Stimulated activated naive CD8-positive, alpha-beta T cell treated with anti-CD3 and anti-CD28 coated beads, Interleukin-15, Interleukin-2, amounts not matched to agents 100 ng/mL and 50 ng/mL, for 24 hours (primary cell): Measurements from ENCODE around the gene HPD.
"Not testable (repeated sequence)": the region's sequence is repeated elsewhere in the genome, so short reads cannot be mapped to it uniquely, and the experiment has no call there.

ENCODE experiments used
- H3K27ac Mint-ChIP-seq: one replicate; pipeline ENCODE4 v1.8.0; 2021; ENCODE audit warnings: mild to moderate bottlenecking, mixed read lengths
- H3K27me3 Mint-ChIP-seq: one replicate; pipeline ENCODE4 v1.8.0; 2021; ENCODE audit warnings: mixed read lengths
- H3K36me3 Mint-ChIP-seq: one replicate; pipeline ENCODE4 v1.8.0; 2021; ENCODE audit warnings: low read depth, mixed read lengths
- H3K4me1 Mint-ChIP-seq: one replicate; pipeline ENCODE4 v1.8.0; 2021; ENCODE audit warnings: low read depth, mixed read lengths
- H3K4me3 Mint-ChIP-seq: one replicate; pipeline ENCODE4 v1.8.0; 2021; ENCODE audit warnings: mild to moderate bottlenecking, mixed read lengths
- H3K9me3 Mint-ChIP-seq: one replicate; pipeline ENCODE4 v1.8.0; 2021; ENCODE audit warnings: mixed read lengths

HPD gene

DNA sequence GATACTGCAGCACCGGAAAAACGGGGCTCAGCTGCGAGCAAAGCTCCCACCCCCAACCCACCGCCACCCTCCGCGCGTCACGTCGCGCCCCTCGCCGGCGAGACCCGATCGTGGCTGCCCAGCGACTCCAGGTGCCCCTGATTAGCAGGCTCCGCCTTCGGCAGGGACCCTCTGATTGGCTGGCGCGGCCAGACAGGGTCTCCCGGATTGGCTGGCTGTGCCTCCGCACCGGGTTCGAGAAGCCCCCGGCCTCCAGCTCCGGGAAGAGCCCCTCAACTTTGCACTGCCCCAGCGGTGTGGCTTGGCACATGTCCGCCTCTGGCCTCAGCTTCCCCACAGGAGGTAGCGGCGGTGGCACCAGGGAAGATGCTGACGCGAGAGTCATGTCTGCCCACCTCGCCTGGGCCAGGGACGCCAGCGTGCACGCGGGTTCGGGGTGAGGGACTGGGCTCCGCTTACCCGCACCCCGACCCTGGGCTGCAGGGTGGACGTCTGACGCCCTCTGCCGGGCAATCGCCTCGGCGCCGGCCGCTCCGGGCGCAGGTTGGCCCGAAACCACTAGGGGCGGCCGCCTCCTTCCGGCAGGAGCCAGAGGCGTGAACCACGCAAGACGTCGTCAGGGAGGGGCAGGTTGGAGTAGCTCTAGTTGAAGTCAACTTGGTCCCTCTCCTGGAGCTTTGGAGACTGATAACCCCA, 64.7 kb downstream of the HPD start:
- Mint-ChIP-seq H3K4me1 (peaks cover 73% of the 10 kb centered on the region), H3K36me3 (peaks cover 31% of the 10 kb centered on the region)

GRCh38 chr12:121793440-121793837, 65.2 kb downstream of the HPD start, which contains the start of gene RHOF:
TSS of gene RHOF (minus strand) at chr12:121793688. CDS start at chr12:121793633, 55 bp downstream.
- Mint-ChIP-seq H3K4me1 (peaks cover 73% of the 10 kb centered on the region), H3K9me3 (no peaks in the 10 kb centered on the region), H3K27me3 (no peaks in the 10 kb centered on the region), H3K4me3 (peak within 1 kb of the TSS; percentile 96), H3K36me3 (peaks cover 27% of the 10 kb centered on the region), H3K27ac (peak within 1 kb of the TSS; percentile 99)

More for the DNA sequence above, 64.7 kb downstream of the HPD start:
- Mint-ChIP-seq H3K27ac (peak overlapping the region; percentile 94), H3K4me3 (peak overlapping the region; percentile 96), H3K9me3 (no peaks in the 10 kb centered on the region), H3K27me3 (no peaks in the 10 kb centered on the region)

- Mint-ChIP-seq H3K36me3 (peaks cover 30% of the 10 kb centered on the region), H3K4me1 (peaks cover 74% of the 10 kb centered on the region), H3K4me3 (peak overlapping the region; percentile 96), H3K9me3 (no peaks in the 10 kb centered on the region), H3K27me3 (no peaks in the 10 kb centered on the region), H3K27ac (peak overlapping the region; percentile 99)
Measured at GRCh38 chr12:121792607-121793439, 65.8 kb downstream of the HPD start.

- Mint-ChIP-seq H3K27me3 (no peaks in the 10 kb centered on the region), H3K27ac (peak overlapping the region; percentile 99), H3K4me1 (peaks cover 74% of the 10 kb centered on the region), H3K36me3 (peaks cover 33% of the 10 kb centered on the region), H3K4me3 (peak overlapping the region; percentile 96), H3K9me3 (no peaks in the 10 kb centered on the region)
Measured at GRCh38 chr12:121791671-121792551, 66.7 kb downstream of the HPD start.

DNA sequence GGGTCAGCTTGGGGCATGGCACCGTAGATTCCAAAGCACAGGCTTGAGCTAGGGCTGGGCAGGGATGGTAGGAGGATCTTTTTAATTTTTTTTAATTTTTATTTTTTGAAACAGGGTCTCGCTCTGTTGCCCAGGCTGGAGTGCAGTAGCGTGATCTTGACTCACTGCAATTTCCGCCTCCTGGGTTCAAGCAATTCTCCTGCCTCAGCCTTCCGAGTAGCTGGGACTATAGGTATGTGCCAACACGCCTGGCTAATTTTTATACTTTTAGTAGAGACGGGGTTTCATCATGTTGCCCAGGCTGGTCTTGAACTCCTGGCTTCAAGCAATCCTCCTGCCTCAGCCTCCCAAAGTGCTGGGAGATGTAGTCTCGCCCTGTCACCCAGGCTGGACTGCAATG, 67.9 kb downstream of the HPD start:
- Mint-ChIP-seq H3K36me3 (peaks cover 41% of the 10 kb centered on the region), H3K4me1 (peaks cover 79% of the 10 kb centered on the region), H3K27ac (peak overlapping the region; percentile 99), H3K4me3 (peak overlapping the region; percentile 96)
- not testable (repeated sequence) for H3K9me3 Mint-ChIP-seq, H3K27me3 Mint-ChIP-seq

GRCh38 chr12:121789800-121790728, 68.6 kb downstream of the HPD start:
- Mint-ChIP-seq H3K27ac (peak overlapping the region; percentile 99), H3K27me3 (no peaks in the 10 kb centered on the region), H3K9me3 (no peaks in the 10 kb centered on the region), H3K4me1 (peaks cover 82% of the 10 kb centered on the region), H3K4me3 (peak overlapping the region; percentile 96), H3K36me3 (peaks cover 42% of the 10 kb centered on the region)
